ENCODE data around the gene SYT13.

DNA sequence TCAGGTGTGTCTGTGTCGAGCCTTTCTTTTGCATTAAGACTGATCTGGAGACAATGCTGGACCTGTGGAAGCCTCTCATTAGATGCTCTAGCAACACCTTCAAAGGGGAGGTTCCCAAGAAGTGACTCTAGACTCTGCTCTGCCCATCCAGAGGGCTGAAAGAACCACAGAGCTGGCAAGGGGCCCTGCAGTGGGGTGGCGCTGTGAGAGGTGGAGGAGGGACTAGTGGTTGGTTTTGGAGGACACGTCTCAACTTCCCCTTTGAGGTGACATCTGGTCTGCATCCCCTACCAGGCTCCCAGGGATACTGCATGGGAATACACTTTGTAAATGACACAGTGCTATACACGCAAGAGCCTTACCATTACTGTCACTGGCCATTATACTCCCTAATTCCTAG is 34.2 kb upstream of the SYT13 start:
- TF ChIP-seq, protein P1, sequence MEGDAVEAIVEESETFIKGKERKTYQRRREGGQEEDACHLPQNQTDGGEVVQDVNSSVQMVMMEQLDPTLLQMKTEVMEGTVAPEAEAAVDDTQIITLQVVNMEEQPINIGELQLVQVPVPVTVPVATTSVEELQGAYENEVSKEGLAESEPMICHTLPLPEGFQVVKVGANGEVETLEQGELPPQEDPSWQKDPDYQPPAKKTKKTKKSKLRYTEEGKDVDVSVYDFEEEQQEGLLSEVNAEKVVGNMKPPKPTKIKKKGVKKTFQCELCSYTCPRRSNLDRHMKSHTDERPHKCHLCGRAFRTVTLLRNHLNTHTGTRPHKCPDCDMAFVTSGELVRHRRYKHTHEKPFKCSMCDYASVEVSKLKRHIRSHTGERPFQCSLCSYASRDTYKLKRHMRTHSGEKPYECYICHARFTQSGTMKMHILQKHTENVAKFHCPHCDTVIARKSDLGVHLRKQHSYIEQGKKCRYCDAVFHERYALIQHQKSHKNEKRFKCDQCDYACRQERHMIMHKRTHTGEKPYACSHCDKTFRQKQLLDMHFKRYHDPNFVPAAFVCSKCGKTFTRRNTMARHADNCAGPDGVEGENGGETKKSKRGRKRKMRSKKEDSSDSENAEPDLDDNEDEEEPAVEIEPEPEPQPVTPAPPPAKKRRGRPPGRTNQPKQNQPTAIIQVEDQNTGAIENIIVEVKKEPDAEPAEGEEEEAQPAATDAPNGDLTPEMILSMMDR (IDR thresholded peaks at IDR 0.05; ENCODE audit: borderline replicate concordance, extremely low read depth, low read length, poor library complexity, severe bottlenecking) = no peak
- TF ChIP-seq EZH2 (IDR thresholded peaks at IDR 0.05; ENCODE audit: borderline replicate concordance, low read depth, low read length, severe bottlenecking) = no peak

All from DND-41 (cell line).